GM12865 (cell line): ENCODE data around the gene TRIM72.

Experiments used
- DNase-seq: peaks from one replicate; pipeline ENCODE4 v3.0.0; 2010; ENCODE audit warnings: low read depth
- H3K4me3 ChIP-seq: 2 replicates; pipeline ENCODE4 v1.5.1; 2011; ENCODE audit warnings: mild to moderate bottlenecking, low read depth, low read length, control low read depth
- TF ChIP-seq, protein P1 (sequence below): IDR thresholded peaks from 2 replicates; pipeline ENCODE4 v1.5.1; 2011; ENCODE audit warnings: low read length, control low read depth, low read depth, inconsistent platforms; ENCODE audit not compliant: insufficient read depth; ENCODE audit errors: missing control alignments

The TRIM72 gene

DNA sequence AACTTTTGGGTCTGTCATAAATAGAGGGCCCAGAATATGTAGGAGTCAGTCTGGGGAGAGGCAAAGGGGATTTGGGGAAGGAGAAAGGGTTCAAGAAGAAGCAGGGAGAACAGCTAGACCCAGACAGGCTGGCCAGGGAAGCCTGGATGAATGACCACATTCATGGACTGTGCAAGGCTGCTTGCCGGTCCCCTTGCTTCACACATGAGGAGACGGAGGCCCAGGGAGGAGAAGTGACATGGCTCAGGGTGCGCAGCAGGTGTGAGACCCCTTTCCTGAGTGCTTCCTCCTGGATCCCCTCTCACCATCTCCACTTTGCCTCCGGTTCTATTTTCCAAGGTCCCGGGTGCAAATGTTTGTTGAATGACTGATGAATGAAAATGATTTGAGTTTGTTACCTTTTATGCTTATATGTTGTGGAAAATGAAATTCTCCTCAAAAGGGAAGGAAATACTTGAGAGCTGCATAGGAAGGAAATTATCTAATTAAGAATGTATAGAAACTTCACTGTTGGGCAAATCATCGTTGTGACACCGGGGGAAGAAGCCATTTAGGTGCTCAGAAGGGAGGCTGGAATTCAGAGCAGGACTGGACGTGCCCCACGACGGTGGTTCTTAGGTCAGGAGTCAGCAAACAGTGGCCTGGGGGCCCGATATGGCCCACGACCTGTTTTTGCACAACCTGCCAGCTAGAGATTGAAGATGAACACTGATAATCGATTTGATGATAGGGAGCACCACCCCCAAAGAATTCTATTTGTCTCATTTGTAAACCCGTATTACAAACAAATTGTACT lies 46.4 kb downstream of the TRIM72 start:
- no peak overlapping the region for H3K4me3 ChIP-seq
- no peak for DNase-seq

DNA sequence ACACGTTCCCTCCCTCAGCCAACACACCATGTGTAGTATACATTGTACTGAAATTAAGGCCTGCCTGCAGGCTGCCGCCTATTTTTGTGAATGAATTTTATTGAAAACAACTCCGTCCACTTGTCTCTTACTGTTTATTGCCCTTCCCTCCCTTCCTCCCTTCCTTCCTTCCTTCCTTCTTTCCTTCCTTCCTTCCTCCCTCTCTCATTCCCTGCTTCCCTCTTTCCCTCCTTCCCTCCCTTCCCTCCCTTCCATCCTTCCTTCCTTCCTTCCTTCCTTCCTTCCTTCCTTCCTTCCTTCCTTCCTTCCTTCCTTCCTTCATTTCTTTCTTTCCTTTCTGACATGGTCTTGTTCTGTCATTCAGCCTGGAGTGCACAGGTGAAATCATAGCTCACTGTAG lies 48.2 kb downstream of the TRIM72 start:
- TF ChIP-seq, protein P1, sequence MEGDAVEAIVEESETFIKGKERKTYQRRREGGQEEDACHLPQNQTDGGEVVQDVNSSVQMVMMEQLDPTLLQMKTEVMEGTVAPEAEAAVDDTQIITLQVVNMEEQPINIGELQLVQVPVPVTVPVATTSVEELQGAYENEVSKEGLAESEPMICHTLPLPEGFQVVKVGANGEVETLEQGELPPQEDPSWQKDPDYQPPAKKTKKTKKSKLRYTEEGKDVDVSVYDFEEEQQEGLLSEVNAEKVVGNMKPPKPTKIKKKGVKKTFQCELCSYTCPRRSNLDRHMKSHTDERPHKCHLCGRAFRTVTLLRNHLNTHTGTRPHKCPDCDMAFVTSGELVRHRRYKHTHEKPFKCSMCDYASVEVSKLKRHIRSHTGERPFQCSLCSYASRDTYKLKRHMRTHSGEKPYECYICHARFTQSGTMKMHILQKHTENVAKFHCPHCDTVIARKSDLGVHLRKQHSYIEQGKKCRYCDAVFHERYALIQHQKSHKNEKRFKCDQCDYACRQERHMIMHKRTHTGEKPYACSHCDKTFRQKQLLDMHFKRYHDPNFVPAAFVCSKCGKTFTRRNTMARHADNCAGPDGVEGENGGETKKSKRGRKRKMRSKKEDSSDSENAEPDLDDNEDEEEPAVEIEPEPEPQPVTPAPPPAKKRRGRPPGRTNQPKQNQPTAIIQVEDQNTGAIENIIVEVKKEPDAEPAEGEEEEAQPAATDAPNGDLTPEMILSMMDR: no peak
- DNase-seq: no peak
- no peak overlapping the region for H3K4me3 ChIP-seq

More for the DNA sequence above, 46.4 kb downstream of the TRIM72 start:
- TF ChIP-seq, protein P1: no peak

DNA sequence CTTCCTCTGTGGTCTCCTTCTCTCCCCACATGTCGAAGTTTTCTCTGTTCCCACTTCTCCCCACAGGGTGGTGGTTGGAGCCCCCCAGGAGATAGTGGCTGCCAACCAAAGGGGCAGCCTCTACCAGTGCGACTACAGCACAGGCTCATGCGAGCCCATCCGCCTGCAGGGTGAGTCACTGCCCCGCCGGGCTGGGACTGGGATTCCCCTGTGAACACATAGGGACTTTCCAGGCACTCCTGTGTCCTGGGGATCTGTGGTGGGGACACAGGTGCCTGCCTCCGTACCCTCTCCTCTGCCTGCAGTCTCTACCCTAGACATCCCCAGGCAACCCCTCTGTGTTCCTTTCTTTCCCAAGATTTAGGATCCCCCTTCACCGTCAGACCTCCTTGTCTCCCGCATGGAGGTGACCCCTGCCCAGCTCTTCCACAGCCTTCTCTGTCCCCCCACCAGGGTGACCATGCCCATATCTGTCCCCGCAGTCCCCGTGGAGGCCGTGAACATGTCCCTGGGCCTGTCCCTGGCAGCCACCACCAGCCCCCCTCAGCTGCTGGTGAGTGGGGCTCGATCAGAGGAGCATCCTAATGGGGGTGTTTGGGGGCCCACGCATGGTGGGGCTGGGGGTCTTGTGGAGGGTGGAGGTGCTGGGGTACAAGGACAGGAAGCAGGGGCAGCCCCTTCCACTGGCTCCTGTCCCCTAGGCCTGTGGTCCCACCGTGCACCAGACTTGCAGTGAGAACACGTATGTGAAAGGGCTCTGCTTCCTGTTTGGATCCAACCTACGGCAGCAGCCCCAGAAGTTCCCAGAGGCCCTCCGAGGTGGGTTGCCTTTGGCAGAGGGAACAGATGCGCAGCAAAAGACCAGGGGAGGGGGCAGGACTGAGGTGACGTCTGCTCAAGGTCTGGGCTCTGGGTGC lies 51.7 kb downstream of the TRIM72 start:
- H3K4me3 ChIP-seq: peak overlapping the region; percentile 17
- TF ChIP-seq, protein P1: no peak
- peak; percentile 92 for DNase-seq

DNA sequence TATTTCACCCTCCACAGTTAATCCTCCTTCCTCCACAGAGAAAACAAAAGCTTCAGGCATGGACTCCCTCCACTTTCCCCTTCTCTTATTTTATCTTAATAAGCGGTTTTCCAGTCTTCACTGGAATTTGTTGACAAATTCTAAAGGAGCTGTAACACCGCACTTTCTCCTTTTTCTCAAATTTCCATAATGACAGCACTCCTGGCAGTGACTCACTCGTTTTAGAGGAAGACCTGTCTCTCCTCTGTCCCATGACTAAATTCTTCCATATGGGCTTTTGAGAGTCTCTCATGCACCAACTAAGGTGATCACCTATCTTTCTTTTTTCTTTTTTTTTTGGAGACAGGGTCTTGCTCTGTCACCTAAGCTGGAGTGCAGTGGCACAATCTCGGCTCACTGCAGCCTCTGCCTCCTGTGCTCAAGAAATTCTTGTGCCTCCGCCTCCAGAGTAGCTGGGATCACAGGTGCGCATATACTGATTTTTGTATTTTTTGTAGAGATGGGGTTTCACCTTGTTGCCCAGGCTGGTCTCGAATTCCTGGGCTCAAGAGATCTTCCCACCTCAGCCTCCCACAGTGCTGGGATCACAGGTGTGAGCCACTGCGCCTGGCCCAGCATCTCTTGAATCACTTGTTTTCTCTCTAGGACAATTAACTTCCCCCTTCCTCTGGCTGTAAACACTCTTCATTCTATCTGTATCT lies 53.6 kb downstream of the TRIM72 start:
- H3K4me3 ChIP-seq: no peak overlapping the region
- TF ChIP-seq, protein P1: no peak
- no peak for DNase-seq

DNA sequence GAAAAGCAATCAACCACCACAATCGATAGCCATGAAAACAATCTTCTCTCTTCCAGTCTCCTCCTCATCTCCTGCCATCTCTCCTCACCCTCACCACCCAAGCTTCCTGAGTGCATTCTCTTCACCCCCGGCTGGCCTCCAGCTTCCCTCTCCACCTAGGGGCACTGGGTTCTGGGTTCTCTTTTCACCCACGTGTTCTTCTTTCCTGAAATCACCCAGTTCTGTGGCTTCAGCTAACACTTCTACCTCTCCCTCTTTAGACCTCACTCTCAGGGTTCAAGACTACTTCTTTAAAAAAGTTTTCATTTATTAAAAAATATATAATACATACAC lies 54.1 kb downstream of the TRIM72 start:
- TF ChIP-seq, protein P1: no peak
- H3K4me3 ChIP-seq: no peak overlapping the region
- no peak for DNase-seq

DNA sequence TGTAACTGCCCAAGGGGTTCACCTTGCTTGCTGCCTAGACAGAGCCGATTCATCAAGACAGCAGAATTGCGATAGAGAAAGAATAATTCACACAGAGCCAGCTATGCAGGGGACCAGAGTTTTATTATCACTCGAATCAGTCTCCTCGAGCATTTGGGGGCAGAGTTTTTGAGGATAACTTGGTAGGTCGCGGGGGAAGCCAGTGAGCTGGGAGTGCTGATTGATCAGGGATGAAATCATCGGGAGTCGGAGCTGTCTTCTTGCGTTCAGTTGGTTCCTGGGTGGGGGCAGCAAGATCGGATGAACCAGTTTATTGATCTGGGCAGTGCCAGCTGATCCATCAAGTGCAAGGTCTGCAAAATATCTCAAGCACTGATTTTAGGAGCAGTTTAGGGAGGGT lies 55.0 kb downstream of the TRIM72 start:
- H3K4me3 ChIP-seq: no peak overlapping the region
- TF ChIP-seq, protein P1: no peak
- no peak for DNase-seq
